HEK293 (cell line): ENCODE data around the gene AGTR1.

Experiments
- CTCF ChIA-PET: fragments of 350-600 bp; formaldehyde crosslinking; extraction: SDS; loops from one replicate; lab custom pipeline; 2021; ENCODE audit warnings: antibody characterized with exemption; lab: Yijun Ruan, JAX
- POLR2A ChIA-PET: fragments of 300-600 bp; formaldehyde crosslinking; extraction: SDS; loops from one replicate; lab custom pipeline; 2020; ENCODE audit warnings: antibody characterized with exemption, inconsistent platforms; lab: Yijun Ruan, JAX
- H3K27ac ChIP-seq: fragments of 200-500 bp; sonication (Bioruptor generic); 2 replicates; pipeline ENCODE4 v1.5.1; 2014; ENCODE audit warnings: low read depth, low read length, control low read depth, inconsistent platforms; ENCODE audit errors: extremely low read depth
- H3K36me3 ChIP-seq, 2 experiments: fragments of 200-500 bp in 1 of 2; sonication (Bioruptor generic) in 1 of 2; 1 replicate in 1 of 2; 2 replicates in 1 of 2; pipeline ENCODE4 v1.5.1; 2014 to 2017; ENCODE audit warnings: inconsistent platforms in 2 of 2, low read length in 2 of 2; ENCODE audit not compliant: control insufficient read depth in 2 of 2, insufficient read depth in 1 of 2
- H3K4me1 ChIP-seq: fragments of 200-500 bp; sonication (Bioruptor generic); 2 replicates; pipeline ENCODE4 v1.5.1; 2014; ENCODE audit warnings: mild to moderate bottlenecking, low read length, inconsistent platforms; ENCODE audit not compliant: control insufficient read depth, insufficient read depth
- H3K4me3 ChIP-seq: 2 replicates; pipeline ENCODE4 v1.5.1; 2011; ENCODE audit warnings: low read depth, mild to moderate bottlenecking, control low read depth, low read length, moderate library complexity
- H3K9me3 ChIP-seq: fragments of 200-500 bp; sonication (Bioruptor generic); 2 replicates; pipeline ENCODE4 v1.5.1; 2014; ENCODE audit warnings: low read depth, low read length, inconsistent platforms; ENCODE audit not compliant: control insufficient read depth, insufficient read depth
- EGR2 ChIP-seq: fragments of 450-650 bp; formaldehyde crosslinking; IDR thresholded peaks from 2 replicates; pipeline ENCODE4 v1.5.1; 2016; ENCODE audit warnings: low read depth, missing biosample characterization, missing genetic modification characterization
- GFI1B ChIP-seq: fragments of 450-650 bp; formaldehyde crosslinking; IDR thresholded peaks from 2 replicates; pipeline ENCODE4 v1.5.1; 2016; ENCODE audit warnings: missing biosample characterization, missing genetic modification characterization
- INSM2 ChIP-seq: fragments of 450-650 bp; formaldehyde crosslinking; IDR thresholded peaks from 2 replicates; pipeline ENCODE4 v1.5.1; 2016; ENCODE audit warnings: missing biosample characterization, missing genetic modification characterization
- PRDM10 ChIP-seq: fragments of 450-650 bp; formaldehyde crosslinking; IDR thresholded peaks from 2 replicates; pipeline ENCODE4 v1.5.1; 2016; ENCODE audit warnings: missing biosample characterization, missing genetic modification characterization
- ZBTB48 ChIP-seq: fragments of 450-650 bp; formaldehyde crosslinking; IDR thresholded peaks from 2 replicates; pipeline ENCODE4 v1.5.1; 2016; ENCODE audit warnings: missing biosample characterization, missing genetic modification characterization
- ZIC2 ChIP-seq: fragments of 450-650 bp; formaldehyde crosslinking; IDR thresholded peaks from 2 replicates; pipeline ENCODE4 v1.5.1; 2016; ENCODE audit warnings: missing biosample characterization, missing genetic modification characterization
- ZNF133 ChIP-seq: fragments of 450-650 bp; formaldehyde crosslinking; IDR thresholded peaks from 2 replicates; pipeline ENCODE4 v1.5.1; 2016; ENCODE audit warnings: missing biosample characterization, missing genetic modification characterization
- ZNF18 ChIP-seq: fragments of 450-650 bp; formaldehyde crosslinking; IDR thresholded peaks from 2 replicates; pipeline ENCODE4 v1.5.1; 2016; ENCODE audit warnings: missing biosample characterization, missing genetic modification characterization
- ZNF202 ChIP-seq: fragments of 450-650 bp; formaldehyde crosslinking; IDR thresholded peaks from 2 replicates; pipeline ENCODE4 v1.5.1; 2016; ENCODE audit warnings: missing biosample characterization, missing genetic modification characterization, borderline replicate concordance
- ZNF704 ChIP-seq: fragments of 450-650 bp; formaldehyde crosslinking; IDR thresholded peaks from 2 replicates; pipeline ENCODE4 v1.5.1; 2016; ENCODE audit warnings: missing biosample characterization, missing genetic modification characterization
- ZSCAN18 ChIP-seq: fragments of 450-650 bp; formaldehyde crosslinking; IDR thresholded peaks from 2 replicates; pipeline ENCODE4 v1.5.1; 2016; ENCODE audit warnings: missing biosample characterization, missing genetic modification characterization
- TF ChIP-seq, protein P1 (sequence below): fragments of 450-650 bp; formaldehyde crosslinking; IDR thresholded peaks from 2 replicates; pipeline ENCODE4 v1.5.1; 2016; ENCODE audit warnings: missing biosample characterization, missing genetic modification characterization

Gene AGTR1

DNA sequence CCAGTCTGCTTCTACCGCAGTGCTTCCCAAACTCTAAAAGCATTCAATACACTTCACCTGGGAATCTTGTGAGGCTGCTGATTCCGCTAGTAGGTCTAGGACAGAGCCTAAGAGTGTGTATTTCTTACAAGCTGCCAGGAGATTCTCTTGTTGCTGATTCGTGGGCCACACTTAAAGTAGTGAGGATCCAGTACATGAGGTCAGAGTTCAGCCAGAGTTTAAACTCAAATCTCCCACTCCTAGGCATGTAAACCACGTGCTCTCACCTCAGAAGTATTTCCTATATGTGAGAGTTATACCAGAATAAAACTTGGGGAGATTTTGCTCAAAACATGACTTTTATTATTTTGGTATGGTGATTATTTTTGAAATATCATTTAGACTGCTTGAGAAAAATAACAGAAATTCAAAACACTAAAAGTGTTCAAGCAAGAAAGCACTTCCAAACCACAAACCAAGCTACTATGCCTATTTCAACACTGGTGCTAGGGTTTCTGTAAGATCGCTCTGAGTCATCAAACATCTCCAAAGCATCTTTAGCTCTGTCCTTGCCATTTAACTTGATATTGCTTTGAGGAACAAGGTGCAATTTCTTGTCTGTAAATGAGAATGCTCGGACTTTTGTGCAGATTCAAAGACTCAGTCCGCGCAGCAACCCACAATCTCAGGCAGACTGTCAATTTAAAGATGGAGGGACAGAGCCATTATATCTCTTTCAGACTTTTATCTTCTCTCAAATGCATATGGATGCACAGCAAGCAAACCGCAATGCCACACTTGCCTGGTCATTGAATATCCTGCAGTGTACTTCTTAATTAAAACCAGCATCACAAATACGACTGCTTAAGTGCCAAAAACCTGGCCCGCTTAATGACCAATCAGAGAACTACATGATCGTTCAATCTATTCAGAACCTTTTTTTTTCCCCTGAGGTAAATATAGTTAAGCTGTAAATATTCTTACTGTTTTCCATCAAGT, 59.8 kb downstream of the AGTR1 start:
- no peak overlapping the region for H3K27ac ChIP-seq
- H3K4me3 ChIP-seq = no peak overlapping the region
- H3K9me3 ChIP-seq = no peaks in the 10 kb centered on the region
- ChIA-PET POLR2A (no interaction called here), CTCF (no interaction called here)
- no peaks in the 10 kb centered on the region for H3K36me3 ChIP-seq
- no peaks in the 10 kb centered on the region for H3K4me1 ChIP-seq
- no peak for TF ChIP-seq ZNF18 (tag by site-specific recombination)
- TF ChIP-seq ZNF704 (tag by site-specific recombination) = no peak
- TF ChIP-seq ZBTB48 (tag by site-specific recombination) = no peak
- no peak for TF ChIP-seq EGR2 (tag by site-specific recombination)
- no peak for TF ChIP-seq ZIC2 (tag by site-specific recombination)
- TF ChIP-seq ZNF202 (tag by site-specific recombination) = no peak
- no peak for TF ChIP-seq ZSCAN18
- TF ChIP-seq ZNF133 (tag by site-specific recombination) = no peak
- no peak for TF ChIP-seq GFI1B (tag by site-specific recombination)
- TF ChIP-seq PRDM10 (tag by site-specific recombination) = no peak
- TF ChIP-seq, protein P1, sequence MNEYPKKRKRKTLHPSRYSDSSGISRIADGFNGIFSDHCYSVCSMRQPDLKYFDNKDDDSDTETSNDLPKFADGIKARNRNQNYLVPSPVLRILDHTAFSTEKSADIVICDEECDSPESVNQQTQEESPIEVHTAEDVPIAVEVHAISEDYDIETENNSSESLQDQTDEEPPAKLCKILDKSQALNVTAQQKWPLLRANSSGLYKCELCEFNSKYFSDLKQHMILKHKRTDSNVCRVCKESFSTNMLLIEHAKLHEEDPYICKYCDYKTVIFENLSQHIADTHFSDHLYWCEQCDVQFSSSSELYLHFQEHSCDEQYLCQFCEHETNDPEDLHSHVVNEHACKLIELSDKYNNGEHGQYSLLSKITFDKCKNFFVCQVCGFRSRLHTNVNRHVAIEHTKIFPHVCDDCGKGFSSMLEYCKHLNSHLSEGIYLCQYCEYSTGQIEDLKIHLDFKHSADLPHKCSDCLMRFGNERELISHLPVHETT (tag by site-specific recombination) = no peak
- TF ChIP-seq INSM2 (tag by site-specific recombination) = no peak
